HepG2 (cell line): ENCODE results near the gene ACTR1A.

Source experiments
- TF ChIP-seq, protein P1 (sequence below): sonication (generic); formaldehyde crosslinking; IDR thresholded peaks from 2 replicates; pipeline ENCODE4 v1.4.0; 2020; ENCODE audit warnings: mild to moderate bottlenecking, missing genetic modification reagents, borderline replicate concordance
- TF ChIP-seq, protein P2 (sequence below): sonication (generic); formaldehyde crosslinking; IDR thresholded peaks from 2 replicates; pipeline ENCODE4 v1.5.0; 2020; ENCODE audit warnings: mild to moderate bottlenecking, missing genetic modification reagents, moderate library complexity

DNA sequence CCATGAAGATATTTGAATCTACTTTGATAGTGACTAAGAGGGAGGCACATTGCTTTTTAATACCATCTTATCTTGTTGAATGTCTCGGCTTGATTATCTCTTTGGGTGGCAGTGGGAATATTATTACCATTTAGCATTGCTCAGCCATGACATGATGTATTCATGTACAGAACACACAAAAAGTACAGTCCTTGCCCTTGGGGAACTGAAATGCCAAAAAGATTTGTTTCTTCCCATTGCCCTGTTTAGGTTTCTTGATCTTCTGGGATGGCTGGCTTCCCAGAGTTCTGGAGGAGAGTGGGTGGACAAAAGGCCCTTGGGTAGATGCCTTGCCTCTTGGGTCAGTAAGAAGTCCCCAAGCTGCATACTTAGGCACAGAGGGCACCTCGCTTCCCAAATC lies 25.0 kb upstream of the ACTR1A start:
- TF ChIP-seq, protein P1, sequence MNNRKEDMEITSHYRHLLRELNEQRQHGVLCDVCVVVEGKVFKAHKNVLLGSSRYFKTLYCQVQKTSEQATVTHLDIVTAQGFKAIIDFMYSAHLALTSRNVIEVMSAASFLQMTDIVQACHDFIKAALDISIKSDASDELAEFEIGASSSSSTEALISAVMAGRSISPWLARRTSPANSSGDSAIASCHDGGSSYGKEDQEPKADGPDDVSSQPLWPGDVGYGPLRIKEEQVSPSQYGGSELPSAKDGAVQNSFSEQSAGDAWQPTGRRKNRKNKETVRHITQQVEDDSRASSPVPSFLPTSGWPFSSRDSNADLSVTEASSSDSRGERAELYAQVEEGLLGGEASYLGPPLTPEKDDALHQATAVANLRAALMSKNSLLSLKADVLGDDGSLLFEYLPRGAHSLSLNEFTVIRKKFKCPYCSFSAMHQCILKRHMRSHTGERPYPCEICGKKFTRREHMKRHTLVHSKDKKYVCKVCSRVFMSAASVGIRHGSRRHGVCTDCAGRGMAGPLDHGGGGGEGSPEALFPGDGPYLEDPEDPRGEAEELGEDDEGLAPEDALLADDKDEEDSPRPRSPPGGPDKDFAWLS (CRISPR knock-in tag): no peak
- TF ChIP-seq, protein P2, sequence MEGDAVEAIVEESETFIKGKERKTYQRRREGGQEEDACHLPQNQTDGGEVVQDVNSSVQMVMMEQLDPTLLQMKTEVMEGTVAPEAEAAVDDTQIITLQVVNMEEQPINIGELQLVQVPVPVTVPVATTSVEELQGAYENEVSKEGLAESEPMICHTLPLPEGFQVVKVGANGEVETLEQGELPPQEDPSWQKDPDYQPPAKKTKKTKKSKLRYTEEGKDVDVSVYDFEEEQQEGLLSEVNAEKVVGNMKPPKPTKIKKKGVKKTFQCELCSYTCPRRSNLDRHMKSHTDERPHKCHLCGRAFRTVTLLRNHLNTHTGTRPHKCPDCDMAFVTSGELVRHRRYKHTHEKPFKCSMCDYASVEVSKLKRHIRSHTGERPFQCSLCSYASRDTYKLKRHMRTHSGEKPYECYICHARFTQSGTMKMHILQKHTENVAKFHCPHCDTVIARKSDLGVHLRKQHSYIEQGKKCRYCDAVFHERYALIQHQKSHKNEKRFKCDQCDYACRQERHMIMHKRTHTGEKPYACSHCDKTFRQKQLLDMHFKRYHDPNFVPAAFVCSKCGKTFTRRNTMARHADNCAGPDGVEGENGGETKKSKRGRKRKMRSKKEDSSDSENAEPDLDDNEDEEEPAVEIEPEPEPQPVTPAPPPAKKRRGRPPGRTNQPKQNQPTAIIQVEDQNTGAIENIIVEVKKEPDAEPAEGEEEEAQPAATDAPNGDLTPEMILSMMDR (CRISPR knock-in tag): no peak
